Rectal smooth muscle tissue (tissue), 1 donor: ENCODE measurements around the gene CGRRF1.

Source experiments
- H3K27ac ChIP-seq: one replicate; pipeline ENCODE4 v1.7.0; 2013; ENCODE audit warnings: low read depth, low read length, inconsistent platforms
- H3K27me3 ChIP-seq: one replicate; pipeline ENCODE4 v1.7.0; 2013; ENCODE audit warnings: low read length; ENCODE audit not compliant: control insufficient read depth, insufficient read depth
- H3K36me3 ChIP-seq: one replicate; pipeline ENCODE4 v1.7.0; 2013; ENCODE audit warnings: low read length; ENCODE audit not compliant: control insufficient read depth, insufficient read depth
- H3K4me1 ChIP-seq: one replicate; pipeline ENCODE4 v1.7.0; 2013; ENCODE audit warnings: low read length; ENCODE audit not compliant: control insufficient read depth, insufficient read depth
- H3K4me3 ChIP-seq: one replicate; pipeline ENCODE4 v1.7.0; 2013; ENCODE audit warnings: low read length
- H3K9ac ChIP-seq: one replicate; pipeline ENCODE4 v1.7.0; 2013; ENCODE audit warnings: low read length

Gene CGRRF1

DNA sequence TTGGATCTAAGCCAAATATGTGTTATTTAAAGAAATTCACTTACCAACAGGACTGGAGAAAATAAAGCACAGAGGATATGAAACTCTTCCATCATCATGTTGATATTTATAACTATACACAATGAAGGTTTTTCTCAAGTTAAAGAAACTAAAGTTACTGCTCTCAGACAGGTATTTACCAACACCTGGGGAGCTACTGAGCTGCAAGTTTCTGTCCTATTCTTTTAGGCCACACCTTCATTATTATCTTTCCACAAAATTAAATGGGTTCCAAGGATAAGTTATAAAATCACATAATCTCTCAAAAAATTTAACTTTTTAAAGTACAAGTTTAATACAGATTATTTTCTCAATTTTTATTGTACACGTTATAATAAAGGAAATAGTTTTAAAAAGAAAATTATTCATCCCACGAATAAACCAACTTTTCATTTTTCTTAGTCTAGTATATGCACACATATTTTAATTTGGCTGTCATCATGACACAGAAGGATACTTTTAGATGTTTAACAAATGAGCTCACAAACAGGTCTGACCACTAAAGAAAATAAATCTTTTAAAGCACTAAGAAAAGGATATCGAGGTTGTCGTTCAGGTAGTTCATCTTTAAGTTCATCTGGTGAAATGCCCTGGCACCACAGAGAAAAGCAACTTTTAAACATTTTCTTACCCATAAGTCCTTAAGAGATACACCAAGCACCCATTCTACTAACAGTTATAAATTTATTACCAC, 28.7 kb upstream of the CGRRF1 start:
- Histone ChIP-seq H3K4me1 (peaks cover 4% of the 10 kb centered on the region), H3K27ac (no peak overlapping the region), H3K9ac (no peak overlapping the region), H3K4me3 (no peak overlapping the region), H3K27me3 (no peaks in the 10 kb centered on the region), H3K36me3 (peaks cover 5% of the 10 kb centered on the region)

DNA sequence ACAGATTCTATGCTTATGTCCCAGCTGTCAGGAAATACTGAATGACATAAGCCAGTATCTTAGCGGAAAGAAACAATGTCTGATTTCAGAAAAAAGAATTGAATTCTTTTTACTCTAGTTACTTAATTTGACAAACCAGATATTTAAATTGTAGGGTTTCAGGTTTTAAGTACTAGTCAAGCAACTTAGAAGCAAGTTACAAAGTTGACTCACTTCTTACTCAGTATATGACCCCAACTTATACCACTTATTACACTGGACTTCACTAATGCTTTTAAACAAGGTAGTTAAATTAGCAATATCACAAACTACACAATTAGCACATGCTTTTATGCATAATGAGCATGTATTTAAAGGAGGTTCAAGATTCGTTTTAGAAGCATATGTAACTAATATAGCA, 28.0 kb upstream of the CGRRF1 start:
- H3K27me3 ChIP-seq = no peaks in the 10 kb centered on the region
- H3K36me3 ChIP-seq = peaks cover 5% of the 10 kb centered on the region
- H3K4me1 ChIP-seq = peaks cover 5% of the 10 kb centered on the region
- no peak overlapping the region for H3K4me3 ChIP-seq
- no peak overlapping the region for H3K9ac ChIP-seq
- no peak overlapping the region for H3K27ac ChIP-seq

DNA sequence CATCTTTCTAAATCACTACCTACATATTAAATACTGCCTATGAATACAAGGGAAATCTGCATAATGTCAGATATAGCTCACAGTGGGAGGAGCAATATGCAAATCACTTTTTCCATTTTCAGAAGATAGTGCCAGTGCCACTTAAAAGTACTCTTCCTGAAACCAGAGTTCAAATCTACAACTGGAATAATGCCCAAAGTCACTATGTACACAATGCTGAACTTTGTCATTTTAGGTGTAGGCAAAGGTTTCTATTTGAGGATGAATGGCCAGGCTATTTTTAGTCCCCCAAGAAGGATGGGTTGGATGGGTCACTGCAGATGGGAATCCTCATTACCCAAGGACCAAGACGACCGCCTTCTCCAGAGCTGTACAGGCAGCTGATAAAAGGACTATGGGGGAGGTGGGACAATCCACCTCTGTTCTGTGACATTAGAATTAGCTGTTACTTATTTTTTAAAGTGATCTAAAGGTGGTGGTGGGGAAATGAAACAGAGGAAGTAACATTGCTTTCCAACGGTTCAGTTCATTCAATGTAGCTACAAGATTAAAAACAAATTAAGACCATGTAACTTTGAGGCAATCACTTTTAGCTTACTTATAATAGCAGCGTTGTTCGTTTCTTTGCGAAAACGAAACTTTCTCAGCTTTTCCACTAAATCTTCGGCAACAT, 26.5 kb upstream of the CGRRF1 start:
- H3K27me3 ChIP-seq = no peaks in the 10 kb centered on the region
- no peak overlapping the region for H3K9ac ChIP-seq
- no peak overlapping the region for H3K27ac ChIP-seq
- no peak overlapping the region for H3K4me3 ChIP-seq
- peaks cover 5% of the 10 kb centered on the region for H3K36me3 ChIP-seq
- H3K4me1 ChIP-seq = peaks cover 6% of the 10 kb centered on the region

DNA sequence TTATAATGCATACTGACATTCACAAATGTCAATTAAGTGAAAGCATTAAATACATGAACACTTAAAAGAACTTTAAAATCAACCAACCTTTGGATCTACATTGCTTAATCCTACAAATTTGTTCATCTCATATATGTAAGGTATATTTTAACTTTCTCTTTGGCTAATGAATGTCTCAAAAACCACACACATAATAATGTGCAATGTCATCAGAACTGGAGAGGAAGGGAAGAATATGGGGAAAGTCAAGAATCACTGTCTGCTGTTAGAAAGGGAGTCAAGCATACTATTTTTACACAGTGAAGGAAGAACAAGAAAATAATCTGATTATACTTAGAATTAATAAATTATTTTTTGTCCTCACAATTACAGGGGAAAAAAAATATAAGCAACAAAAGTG, 25.9 kb upstream of the CGRRF1 start:
- H3K4me1 ChIP-seq = peaks cover 6% of the 10 kb centered on the region
- no peak overlapping the region for H3K4me3 ChIP-seq

DNA sequence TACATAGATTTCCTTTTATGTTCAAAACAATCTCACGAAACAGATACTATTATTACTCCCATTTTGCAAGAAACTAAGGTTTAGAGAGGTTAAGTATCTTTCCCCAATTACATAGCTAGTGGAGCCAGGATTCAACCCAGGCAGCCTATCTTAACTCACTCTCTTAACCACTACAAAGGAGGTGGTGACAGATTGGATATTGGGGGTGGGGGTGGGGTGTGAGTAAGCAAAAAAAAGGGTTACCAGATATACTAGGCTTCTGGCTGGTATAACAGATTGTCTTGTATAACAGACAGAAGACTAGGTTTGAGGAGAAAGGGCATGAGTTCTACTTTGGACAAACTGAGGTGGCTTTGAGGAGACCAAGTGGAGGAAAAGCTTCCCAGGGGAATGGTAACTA, 23.0 kb upstream of the CGRRF1 start:
- no peaks in the 10 kb centered on the region for H3K36me3 ChIP-seq
- H3K27ac ChIP-seq = no peak overlapping the region

More for the DNA sequence above, 25.9 kb upstream of the CGRRF1 start:
- Histone ChIP-seq H3K27ac (no peak overlapping the region), H3K36me3 (peaks cover 2% of the 10 kb centered on the region), H3K9ac (no peak overlapping the region), H3K27me3 (no peaks in the 10 kb centered on the region)

DNA sequence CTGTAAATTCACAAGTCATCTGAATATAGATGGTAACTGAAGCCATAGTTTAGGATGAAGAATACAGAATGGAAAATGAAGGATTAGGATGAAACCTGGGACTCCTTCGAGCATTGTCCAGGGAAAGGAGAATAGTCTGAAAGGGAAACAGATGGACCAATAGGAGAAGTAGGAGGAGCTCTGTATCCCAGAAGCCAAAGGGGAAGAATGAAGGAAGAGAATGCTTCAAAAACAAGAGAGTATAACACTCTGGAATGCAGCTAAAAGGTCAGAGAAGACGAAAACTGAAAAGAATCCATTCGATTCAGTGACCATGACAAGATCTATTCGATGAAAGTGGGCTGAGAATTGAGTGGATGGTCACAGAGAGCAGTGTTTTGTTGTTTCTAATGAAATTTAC, 21.9 kb upstream of the CGRRF1 start:
- Histone ChIP-seq H3K4me3 (peak overlapping the region; percentile 82), H3K4me1 (peaks cover 10% of the 10 kb centered on the region), H3K36me3 (no peaks in the 10 kb centered on the region), H3K27me3 (no peaks in the 10 kb centered on the region), H3K27ac (peak overlapping the region; percentile 90), H3K9ac (no peak overlapping the region)

More for the DNA sequence above, 23.0 kb upstream of the CGRRF1 start:
- peaks cover 10% of the 10 kb centered on the region for H3K4me1 ChIP-seq
- H3K4me3 ChIP-seq = no peak overlapping the region
- H3K9ac ChIP-seq = no peak overlapping the region
- no peaks in the 10 kb centered on the region for H3K27me3 ChIP-seq

DNA sequence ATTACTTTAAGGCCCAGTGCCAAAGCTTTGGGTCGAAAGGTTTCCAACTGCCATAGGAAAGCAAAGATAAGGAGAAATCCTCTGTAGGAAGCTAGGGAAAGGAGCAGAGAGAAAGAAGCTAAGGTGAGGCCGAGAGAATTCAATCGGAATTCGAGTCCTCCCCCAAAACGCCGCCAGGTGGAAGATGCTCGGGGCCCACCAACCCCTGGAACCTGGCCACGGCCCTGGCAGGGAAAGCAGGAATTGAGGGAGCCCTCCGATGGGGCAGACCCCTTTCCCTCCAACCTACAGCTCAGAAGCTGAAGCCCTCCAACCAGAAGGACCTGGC, 21.4 kb upstream of the CGRRF1 start:
- Histone ChIP-seq H3K4me1 (peaks cover 9% of the 10 kb centered on the region), H3K36me3 (no peaks in the 10 kb centered on the region), H3K27ac (peak overlapping the region; percentile 90), H3K9ac (peak overlapping the region; percentile 92), H3K4me3 (peak overlapping the region; percentile 82), H3K27me3 (no peaks in the 10 kb centered on the region)

DNA sequence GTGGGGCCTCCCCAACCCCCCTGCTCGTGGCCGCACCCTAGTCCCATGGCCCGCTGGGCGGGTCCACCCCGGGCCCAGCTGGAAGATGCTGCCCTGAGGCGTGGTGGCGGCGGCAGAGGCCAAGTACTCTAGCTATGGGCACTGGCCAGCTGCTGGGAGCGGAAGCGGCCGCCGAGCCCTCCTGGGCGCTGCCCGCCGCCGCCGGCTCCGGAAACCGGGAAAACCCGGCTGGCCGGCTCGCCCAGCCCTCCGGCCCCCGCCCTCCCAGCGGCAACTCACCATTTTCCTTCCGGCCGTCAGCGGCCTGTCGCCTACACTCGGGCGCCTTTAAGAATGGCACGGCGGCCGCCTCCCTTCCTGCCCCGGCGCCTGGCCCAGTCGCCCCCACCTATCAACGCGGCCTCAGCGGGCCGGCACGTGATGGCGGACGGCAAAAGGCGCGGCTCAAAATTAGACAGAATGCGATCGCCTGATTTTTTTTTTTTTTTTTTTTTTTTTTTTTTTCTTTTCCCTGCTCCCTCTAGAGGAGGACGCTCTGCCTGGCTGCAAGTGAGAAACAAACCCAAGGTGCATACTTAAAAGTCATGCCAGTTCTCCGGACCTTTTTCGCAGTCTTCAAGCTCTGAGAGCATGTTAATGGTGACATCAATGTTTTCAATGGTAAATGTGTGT, 20.9 kb upstream of the CGRRF1 start, which contains the start of gene GMFB:
Gene GMFB (minus strand): TSS at position 335 of the 672 bp plus-strand sequence. CDS start 53 bp downstream, at position 282.
- Histone ChIP-seq H3K9ac (peak within 1 kb of the TSS; percentile 94), H3K36me3 (no peaks in the 10 kb centered on the region), H3K4me3 (peak within 1 kb of the TSS; percentile 82), H3K27ac (peak within 1 kb of the TSS; percentile 90), H3K4me1 (peaks cover 7% of the 10 kb centered on the region), H3K27me3 (no peaks in the 10 kb centered on the region)

DNA sequence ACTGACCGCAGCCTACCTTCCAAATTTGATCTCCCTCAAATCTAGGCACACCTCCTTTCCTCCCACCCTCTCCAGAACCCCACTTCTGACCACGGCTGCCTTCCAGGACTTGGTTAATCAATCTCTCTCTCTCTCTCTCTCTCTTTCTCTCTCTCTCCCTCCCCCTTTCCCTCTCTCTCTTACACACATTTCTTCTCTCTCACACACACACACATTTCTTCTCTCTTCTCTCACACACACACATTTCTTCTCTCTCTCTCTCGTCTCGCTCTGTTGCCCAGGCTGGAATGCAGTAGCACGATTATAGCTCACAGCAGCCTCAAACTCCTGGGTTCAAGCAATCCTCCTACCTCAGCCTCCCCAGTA, 20.4 kb upstream of the CGRRF1 start:
- Histone ChIP-seq H3K27me3 (no peaks in the 10 kb centered on the region), H3K27ac (peak overlapping the region; percentile 83), H3K36me3 (no peaks in the 10 kb centered on the region), H3K9ac (peak overlapping the region; percentile 94), H3K4me3 (peak overlapping the region; percentile 82), H3K4me1 (peaks cover 7% of the 10 kb centered on the region)

DNA sequence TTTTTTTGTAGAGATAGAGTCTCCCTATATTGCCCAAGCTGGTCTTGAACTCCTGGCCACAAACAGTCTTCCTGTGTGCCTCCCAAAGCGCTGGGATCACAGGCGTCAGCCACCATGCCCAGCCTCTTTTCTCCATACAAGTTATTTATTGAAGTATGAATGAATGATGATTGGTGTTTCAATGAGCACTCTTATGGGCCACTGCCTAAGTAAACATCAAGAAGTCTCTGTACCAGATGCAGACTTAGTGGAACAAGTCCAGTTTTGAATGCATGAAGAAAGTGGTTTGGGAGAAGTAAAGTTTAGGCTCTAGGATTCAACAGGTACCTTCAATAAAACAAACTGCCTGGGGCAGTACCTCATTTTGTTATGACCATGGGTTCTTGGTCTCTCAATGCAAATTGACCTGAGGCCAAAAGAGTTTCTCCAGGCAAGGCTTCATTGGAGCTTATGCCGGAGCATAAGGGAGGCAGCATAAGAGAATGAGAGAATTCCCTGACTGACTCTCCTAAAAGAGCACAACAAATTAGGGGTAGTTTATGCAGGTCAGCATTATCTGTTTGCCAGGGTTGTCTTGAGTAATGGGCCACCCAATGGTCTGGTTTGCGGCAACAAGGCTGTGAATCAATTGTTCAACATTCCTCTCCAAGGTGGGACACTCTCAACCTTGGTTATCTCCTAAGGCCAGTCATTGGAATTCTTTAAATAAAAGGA, 19.8 kb upstream of the CGRRF1 start:
- H3K27ac ChIP-seq = peak overlapping the region; percentile 83
- no peaks in the 10 kb centered on the region for H3K36me3 ChIP-seq
- H3K9ac ChIP-seq = no peak overlapping the region
- H3K4me3 ChIP-seq = no peak overlapping the region
- peaks cover 7% of the 10 kb centered on the region for H3K4me1 ChIP-seq
- H3K27me3 ChIP-seq = no peaks in the 10 kb centered on the region

DNA sequence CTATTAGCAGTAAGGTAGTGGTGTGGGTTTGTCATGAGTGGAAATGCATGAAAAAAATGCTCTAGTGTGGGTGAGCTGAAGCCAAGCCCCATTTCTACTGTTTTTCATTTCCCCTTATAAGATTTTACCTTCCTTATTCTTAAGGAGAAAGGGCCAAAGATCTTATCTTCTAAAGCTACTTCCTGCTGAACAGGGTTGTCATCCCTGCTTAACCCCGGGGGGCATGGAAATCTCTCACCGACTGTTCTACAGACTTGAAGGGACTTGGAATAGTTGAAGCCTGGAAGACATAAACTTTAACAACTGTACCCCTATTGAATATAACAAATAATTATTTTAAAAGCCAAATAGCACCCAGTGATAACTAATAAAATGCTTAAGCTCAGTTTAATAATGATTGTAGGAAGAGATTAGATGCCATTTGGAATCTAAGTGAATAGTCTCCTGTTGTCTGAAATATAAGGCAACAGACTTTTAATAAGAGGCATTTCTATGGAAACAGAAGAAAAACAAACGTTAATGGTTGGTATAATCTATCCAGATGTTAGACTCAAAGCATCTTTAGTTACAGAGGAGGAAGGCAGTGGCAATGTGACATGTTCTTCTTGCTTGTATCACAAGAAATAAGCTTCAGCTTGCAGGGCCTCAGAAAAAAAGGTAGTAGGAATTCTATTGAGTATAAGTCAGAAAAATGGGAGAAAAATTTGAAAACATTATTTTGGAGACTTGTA, 19.1 kb upstream of the CGRRF1 start:
- Histone ChIP-seq H3K4me3 (no peak overlapping the region), H3K27me3 (no peaks in the 10 kb centered on the region), H3K4me1 (peaks cover 7% of the 10 kb centered on the region), H3K27ac (no peak overlapping the region), H3K36me3 (no peaks in the 10 kb centered on the region), H3K9ac (no peak overlapping the region)

DNA sequence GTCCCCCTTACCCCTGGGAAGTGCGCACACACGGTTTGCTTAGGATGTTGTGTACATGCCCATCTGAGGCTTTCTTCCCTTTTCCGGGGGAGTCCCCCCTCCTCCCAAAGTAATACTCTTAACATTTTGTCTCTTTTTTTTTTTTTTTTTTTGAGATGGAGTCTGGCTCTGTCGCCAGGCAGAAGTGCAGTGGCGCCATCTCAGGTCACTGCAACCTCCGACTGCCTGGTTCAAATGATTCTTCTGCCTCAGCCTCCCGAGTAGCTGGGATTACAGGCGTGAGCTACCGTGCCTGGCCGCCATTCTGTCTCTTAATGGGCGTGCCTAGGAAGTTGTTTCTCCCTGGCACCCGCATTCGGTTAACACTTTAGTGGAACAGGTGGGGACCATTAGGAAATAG, 16.4 kb upstream of the CGRRF1 start:
- no peak overlapping the region for H3K4me3 ChIP-seq
- peaks cover 4% of the 10 kb centered on the region for H3K4me1 ChIP-seq
- H3K27ac ChIP-seq = no peak overlapping the region
- H3K27me3 ChIP-seq = no peaks in the 10 kb centered on the region
- H3K9ac ChIP-seq = no peak overlapping the region
- no peaks in the 10 kb centered on the region for H3K36me3 ChIP-seq
